GM13977 (cell line): ENCODE measurements around the gene PACSIN2.

Experiments
- DNase-seq: peaks from one replicate; pipeline ENCODE4 v3.0.0; 2012; ENCODE audit warnings: low spot score
- CTCF ChIP-seq: IDR thresholded peaks from 2 replicates; pipeline ENCODE4 v1.5.1; 2012; ENCODE audit warnings: mild to moderate bottlenecking, control low read depth; ENCODE audit not compliant: insufficient read depth; ENCODE audit errors: extremely low read depth, missing control alignments
- in situ Hi-C: fragments of 300-500 bp; cut with MboI; formaldehyde crosslinking; loops from one replicate; pipeline ENCODE4 v1.12.0; 2022; ENCODE audit warnings: low sequenced_read_pairs, low pct_unique_long_range_greater_than_20kb, mixed read lengths, inconsistent platforms; ENCODE audit not compliant: unreplicated experiment

The PACSIN2 gene

GRCh38 chr22:42821386-42821785 is 193.6 kb downstream of the PACSIN2 start:
- in situ Hi-C loops, result no loop called here
- TF ChIP-seq CTCF, result no peak
- no peak for DNase-seq

- DNase-seq, result no peak
- peak; percentile 48 for TF ChIP-seq CTCF
- in situ Hi-C loops, result no loop called here
Observed at GRCh38 chr22:42820045-42820763, 194.7 kb downstream of the PACSIN2 start.
